Measurements from ENCODE around the gene ENPP1.

The ENPP1 gene

DNA sequence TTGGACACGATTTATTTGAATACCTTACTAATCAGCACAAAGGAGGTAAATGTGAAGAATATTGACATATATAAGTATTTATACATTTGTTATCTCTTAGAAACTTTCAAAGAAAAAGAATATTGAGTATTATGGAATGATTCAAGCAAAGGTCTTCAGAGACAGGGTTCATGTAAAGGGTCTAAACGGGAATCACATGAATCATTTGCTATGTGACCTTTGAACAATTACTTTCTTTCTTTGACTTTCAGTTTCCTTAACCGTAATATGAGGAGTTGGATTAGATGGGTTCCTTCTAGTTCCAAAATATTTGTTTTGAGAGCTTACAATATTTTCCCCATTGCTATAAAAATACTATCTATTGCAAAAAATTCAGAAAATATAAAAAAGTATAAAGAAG is 14.3 kb downstream of the ENPP1 start:
- TF ChIP-seq, protein P1, sequence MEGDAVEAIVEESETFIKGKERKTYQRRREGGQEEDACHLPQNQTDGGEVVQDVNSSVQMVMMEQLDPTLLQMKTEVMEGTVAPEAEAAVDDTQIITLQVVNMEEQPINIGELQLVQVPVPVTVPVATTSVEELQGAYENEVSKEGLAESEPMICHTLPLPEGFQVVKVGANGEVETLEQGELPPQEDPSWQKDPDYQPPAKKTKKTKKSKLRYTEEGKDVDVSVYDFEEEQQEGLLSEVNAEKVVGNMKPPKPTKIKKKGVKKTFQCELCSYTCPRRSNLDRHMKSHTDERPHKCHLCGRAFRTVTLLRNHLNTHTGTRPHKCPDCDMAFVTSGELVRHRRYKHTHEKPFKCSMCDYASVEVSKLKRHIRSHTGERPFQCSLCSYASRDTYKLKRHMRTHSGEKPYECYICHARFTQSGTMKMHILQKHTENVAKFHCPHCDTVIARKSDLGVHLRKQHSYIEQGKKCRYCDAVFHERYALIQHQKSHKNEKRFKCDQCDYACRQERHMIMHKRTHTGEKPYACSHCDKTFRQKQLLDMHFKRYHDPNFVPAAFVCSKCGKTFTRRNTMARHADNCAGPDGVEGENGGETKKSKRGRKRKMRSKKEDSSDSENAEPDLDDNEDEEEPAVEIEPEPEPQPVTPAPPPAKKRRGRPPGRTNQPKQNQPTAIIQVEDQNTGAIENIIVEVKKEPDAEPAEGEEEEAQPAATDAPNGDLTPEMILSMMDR (IDR thresholded peaks at IDR 0.05; ENCODE audit: low read depth, low read length, missing control alignments), result no peak
- no peak overlapping the region for H3K4me3 ChIP-seq (ENCODE audit: low read depth, low read length)
- DNase-seq (ENCODE audit: low read depth), result no peak

DNA sequence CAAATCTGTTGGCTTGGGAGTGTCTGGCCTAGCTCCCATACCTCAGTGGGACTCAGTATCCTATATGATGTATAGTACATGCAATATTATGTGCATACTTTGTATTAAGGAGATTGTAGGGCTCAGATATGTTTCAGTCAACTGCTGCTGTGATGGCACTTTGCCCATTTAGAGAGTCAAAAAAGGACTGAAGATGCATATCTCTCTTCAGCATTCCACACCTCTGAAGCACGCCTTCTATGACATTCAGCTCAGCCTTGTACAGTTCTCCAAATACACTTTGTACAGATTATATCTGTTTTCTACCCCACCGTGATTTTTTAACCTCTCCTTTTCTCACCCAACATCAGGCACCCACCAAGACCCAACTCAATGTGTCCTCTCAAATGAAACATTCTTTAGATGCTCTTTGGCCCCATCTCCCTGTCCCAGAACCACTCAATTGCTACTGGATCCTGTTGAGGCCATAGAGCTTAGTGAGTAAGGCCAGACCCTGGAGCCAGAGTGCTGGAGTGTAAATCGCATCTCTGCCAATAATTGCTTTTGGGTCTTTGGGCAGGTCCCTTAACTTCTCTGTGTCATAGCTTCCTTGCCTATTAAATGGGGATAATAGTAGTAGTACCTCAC is 15.6 kb downstream of the ENPP1 start:
- TF ChIP-seq, protein P1 (IDR thresholded peaks at IDR 0.05; ENCODE audit: low read depth, low read length, missing control alignments), result no peak
- H3K4me3 ChIP-seq (ENCODE audit: low read depth, low read length), result no peak overlapping the region
- DNase-seq (ENCODE audit: low read depth), result no peak

DNA sequence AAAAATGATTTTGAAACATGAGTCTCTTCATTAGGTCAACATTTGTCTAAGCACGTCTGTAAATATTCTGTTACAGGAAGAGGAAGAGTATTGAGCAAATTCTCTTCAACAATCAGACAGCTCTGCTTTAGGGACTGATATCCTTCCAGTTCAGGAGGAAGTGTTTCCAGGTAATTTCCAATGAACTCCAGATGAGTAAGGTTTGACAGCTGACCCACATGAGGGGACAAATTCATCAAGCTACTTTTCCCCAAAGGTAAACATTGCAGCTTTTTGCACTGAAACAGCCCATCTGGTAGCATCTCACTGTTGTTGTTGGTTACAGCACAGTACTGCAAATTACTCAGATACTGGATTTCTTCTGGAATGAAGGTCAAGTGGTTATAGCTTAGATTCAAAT is 18.1 kb downstream of the ENPP1 start:
- no peak for DNase-seq (ENCODE audit: low read depth)
- TF ChIP-seq, protein P1 (IDR thresholded peaks at IDR 0.05; ENCODE audit: low read depth, low read length, missing control alignments), result no peak
- no peak overlapping the region for H3K4me3 ChIP-seq (ENCODE audit: low read depth, low read length)

DNA sequence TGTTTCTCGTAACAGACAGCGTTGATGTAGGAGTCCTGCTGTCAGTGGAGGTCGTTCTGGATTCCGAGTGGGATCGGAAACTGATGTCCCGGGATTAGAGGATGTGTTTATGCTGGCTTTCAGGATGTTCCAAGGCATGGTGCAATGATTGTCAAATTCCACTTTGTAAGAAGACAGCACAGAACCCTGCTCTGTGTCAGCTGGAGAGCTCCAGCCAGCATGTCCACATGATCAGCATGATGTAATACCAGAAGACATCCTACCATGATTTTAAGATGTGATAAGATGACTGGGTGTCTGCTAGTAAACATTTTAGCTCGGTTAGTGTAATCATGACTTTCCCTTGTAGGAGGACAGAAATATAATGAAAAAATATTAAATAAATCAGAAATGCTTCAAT is 20.3 kb downstream of the ENPP1 start:
- TF ChIP-seq, protein P1 (IDR thresholded peaks at IDR 0.05; ENCODE audit: low read depth, low read length, missing control alignments), result no peak
- DNase-seq (ENCODE audit: low read depth), result no peak
- no peak overlapping the region for H3K4me3 ChIP-seq (ENCODE audit: low read depth, low read length)

DNA sequence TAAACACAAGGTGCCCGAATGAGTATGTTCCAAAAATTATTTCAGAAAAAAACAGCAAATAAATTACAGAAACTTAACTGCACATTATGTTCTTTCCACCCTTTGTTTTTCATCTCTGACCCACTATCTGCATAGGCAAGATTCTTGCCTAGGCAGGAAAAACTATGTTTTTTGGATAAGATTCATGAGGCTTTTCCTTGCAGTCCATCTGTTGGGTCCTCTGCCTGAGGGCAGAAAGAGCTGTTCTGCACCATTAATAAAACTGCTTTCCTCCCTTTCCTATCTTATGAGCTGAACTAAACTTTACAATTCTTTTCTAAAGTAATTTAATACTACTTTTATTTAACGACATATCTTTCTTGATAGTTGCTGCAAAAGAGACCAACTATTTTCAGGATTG is 21.1 kb downstream of the ENPP1 start:
- DNase-seq (ENCODE audit: low read depth), result no peak
- TF ChIP-seq, protein P1 (IDR thresholded peaks at IDR 0.05; ENCODE audit: low read depth, low read length, missing control alignments), result no peak
- H3K4me3 ChIP-seq (ENCODE audit: low read depth, low read length), result no peak overlapping the region

DNA sequence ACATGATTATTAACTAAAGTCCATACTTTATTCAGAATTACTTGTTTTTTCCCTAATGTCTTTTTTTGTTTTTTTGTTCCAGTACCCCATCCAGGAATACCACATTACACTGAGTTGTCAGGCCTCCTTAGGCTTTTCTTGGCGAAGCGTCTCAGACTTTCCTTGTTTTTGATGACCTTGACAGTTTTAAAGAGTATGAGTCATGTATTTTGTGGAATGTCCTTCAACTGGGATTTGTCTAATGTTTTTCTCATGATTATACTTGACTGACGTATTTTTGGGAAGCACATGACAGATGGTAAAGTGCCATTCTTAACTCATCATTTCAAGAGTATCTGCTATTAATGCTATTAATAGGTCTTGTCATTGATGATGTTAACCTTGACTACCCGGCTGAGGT is 23.6 kb downstream of the ENPP1 start:
- no peak for DNase-seq (ENCODE audit: low read depth)
- TF ChIP-seq, protein P1 (IDR thresholded peaks at IDR 0.05; ENCODE audit: low read depth, low read length, missing control alignments), result no peak
- no peak overlapping the region for H3K4me3 ChIP-seq (ENCODE audit: low read depth, low read length)

DNA sequence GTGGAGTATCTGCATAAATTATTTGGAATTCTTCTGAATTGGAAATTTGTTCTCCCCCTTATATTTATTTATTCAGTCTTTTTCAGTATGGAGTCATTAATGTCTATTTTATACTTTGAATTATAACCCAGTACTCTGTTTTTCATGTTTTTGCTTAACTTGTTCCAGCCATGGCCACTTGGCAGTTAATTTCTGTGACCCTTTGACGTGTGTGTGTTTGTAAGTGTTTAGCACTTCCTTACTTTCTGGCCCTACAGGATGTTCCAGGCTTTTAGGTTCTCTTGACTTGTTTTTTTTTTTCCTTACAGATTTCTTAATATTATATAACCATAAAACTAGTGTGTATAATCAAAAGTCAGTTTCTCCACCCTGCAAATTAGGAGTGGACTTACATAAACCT is 24.1 kb downstream of the ENPP1 start:
- TF ChIP-seq, protein P1 (IDR thresholded peaks at IDR 0.05; ENCODE audit: low read depth, low read length, missing control alignments), result no peak
- no peak overlapping the region for H3K4me3 ChIP-seq (ENCODE audit: low read depth, low read length)
- no peak for DNase-seq (ENCODE audit: low read depth)
